Keratinocyte (primary cell): ENCODE measurements around the gene MRPL57.

Experiments
- CTCF ChIP-seq, 3 experiments: IDR thresholded peaks in 1 of 3; conservative IDR thresholded peaks in 1 of 3; optimal IDR thresholded peaks in 1 of 3; 2 replicates in 2 of 3; 3 replicates in 1 of 3; pipeline versions ENCODE3 to v1.5.1; 2011; ENCODE audit warnings: low read length in 3 of 3, mild to moderate bottlenecking in 3 of 3, moderate library complexity in 2 of 3, control low read depth in 1 of 3, inconsistent platforms in 1 of 3; ENCODE audit not compliant: insufficient read depth in 2 of 3; ENCODE audit errors: extremely low read depth in 1 of 3
- EZH2 ChIP-seq: IDR thresholded peaks from one replicate; pipeline ENCODE4 v1.6.1; 2012; ENCODE audit warnings: inconsistent platforms, mild to moderate bottlenecking, low read length, moderate library complexity

- no peak for TF ChIP-seq CTCF (optimal IDR thresholded peaks at IDR 0.05 in 1 of 3, IDR thresholded peaks at IDR 0.05 in 1 of 3, conservative IDR thresholded peaks at IDR 0.05 in 1 of 3; ENCODE audit: extremely low read depth in 1 of 3, insufficient read depth in 2 of 3, low read length in 3 of 3)
- TF ChIP-seq EZH2 = no peak
These were observed 26.5 kb downstream of the MRPL57 start for GRCh38 chr13:21202767-21203531.
